GM19438 (cell line): ENCODE measurements around the gene NR1I2.

Source experiments
- ATAC-seq: cut with Tn5 transposase; IDR thresholded peaks from one replicate; pipeline ENCODE4 v1.9.1; 2021; ENCODE audit warnings: low read depth; ENCODE audit not compliant: unreplicated experiment

Gene NR1I2

DNA sequence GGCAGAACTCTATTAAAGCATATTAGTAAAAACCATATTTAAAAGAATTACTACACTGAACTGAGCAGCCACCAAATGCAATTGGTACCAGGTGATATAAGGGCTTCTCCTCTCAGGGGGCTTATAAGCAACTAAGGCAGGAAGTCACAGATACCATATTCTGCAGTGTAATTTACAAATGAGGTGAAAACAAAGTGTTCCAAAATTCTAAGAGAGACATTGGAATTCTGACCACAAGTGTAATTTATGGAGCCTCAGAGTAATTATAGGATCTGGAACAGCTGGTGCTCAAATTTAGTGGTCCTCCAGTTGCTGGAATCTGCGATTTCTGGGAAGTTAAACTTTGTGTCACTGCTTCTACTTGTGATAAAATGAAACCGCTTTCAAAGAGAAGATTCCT, 3.1 kb upstream of the NR1I2 start:
- no peak for ATAC-seq

DNA sequence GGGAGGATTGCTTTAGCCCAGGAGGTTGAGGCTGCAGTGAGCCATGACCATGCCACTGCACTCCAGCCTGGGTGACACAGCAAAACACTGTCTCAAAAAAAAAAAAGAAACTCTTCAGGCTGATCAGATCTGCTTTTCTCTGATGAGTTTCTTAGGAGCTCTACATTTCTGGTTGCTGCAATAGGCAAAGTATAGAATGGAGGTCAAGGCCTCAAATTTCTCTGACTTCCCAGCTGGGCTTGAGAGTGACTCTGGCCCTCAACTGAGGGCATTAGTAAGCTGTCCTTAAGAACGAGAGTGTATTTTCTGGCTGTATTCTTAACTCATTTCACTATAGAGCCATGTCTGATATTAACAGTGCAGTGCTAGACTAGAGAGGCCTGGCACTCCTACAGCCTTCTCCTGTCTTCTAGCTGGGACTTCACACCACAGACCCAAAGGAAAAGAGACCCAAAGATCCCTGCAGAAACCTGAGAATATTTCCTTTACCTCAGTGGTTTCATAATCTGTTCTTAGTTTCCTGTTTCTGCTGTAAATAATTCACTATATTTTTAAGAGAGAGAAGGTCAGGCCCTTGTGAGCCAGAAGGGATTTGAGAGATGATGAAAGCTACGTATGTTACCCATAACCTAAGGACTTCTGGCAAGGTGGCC, 2.0 kb upstream of the NR1I2 start:
- peak; percentile 86 for ATAC-seq

DNA sequence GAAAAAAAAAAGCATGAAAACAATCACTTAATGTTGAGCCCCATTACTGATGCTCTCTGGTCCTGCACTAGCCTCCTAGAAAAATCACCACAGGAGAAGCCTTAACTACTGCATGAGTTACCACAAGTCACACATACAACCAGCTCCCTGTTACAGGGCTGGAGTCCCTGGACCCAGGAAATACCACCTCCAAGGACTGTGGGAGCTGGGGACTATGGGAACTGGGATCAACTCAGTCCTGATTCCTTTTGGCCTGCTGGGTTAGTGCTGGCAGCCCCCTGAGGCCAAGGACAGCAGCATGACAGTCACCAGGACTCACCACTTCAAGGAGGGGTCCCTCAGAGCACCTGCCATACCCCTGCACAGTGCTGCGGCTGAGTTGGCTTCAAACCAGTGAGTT, 559 bp downstream of the NR1I2 start:
- ATAC-seq = no peak

DNA sequence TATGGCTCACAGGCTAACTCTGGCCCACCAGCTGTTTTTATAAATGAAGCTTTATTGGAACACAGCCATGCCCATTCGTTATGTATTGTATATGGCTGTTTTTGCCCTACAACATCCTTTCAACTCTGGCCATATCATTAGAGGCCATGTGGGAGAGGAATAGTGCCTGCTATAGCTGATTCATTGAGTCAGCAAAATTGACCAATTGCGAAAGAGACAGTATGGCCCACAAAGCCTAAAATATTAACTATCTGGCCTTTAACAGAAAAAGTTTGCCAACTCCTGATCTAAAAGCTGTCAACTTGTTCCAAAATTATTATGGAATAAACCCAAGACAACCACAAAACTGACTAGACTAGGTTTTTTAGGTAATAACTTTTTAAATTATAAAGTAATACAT, 1.4 kb downstream of the NR1I2 start:
- no peak for ATAC-seq

DNA sequence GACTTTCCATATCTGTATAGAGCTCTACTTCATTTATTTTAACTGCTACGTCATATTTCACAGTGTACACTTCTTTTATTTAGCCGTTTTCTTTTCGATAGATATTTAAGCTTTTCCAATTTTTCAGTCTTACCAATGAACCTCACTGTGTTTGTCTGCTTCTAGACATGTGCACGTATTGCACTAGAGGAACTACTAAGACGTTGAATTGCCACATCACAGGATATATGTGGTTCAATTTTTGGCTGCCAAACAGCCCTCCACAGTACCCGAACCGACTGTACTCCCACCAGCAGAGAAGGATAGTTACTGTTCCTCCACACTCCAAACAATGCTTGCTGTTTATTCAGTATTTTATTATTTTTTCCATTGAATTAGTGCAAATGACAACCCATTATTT, 2.0 kb downstream of the NR1I2 start:
- ATAC-seq = no peak

DNA sequence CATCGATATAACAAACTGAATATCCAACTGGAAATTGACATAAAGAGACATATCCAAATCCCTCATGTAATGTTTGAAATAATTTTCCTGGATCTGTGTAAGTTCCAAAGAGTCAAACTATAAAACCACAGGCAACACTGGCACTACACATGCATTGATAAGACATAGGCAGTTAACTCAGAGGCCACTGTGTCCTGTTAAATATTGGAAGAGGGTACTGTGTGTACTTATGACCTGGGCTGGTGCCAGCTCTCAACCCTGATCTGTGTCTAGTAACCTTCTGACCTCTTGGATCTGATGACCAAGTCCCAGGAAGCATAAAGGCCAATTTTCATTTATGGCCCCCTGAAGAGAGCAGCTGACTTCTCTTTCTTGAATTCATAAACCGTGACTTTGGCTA, 4.5 kb downstream of the NR1I2 start:
- no peak for ATAC-seq

DNA sequence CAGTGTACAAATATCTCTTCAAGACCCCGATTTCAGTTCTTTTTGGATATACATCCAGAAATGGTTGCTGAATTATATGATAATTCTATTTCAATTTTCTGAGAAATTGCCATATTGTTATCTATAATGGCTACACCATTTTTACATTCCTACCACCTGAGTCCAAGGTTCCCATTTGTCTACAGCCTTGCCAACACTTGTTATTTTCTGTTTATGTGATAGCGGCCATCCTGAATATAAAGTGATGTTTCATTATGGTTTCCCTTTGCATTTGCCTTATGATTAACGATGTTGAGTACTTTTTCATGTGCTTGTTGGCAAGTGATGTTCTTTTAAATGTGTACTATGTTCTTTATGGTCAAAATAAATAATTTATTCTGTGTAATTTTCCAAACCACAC, 8.5 kb downstream of the NR1I2 start:
- ATAC-seq = no peak

DNA sequence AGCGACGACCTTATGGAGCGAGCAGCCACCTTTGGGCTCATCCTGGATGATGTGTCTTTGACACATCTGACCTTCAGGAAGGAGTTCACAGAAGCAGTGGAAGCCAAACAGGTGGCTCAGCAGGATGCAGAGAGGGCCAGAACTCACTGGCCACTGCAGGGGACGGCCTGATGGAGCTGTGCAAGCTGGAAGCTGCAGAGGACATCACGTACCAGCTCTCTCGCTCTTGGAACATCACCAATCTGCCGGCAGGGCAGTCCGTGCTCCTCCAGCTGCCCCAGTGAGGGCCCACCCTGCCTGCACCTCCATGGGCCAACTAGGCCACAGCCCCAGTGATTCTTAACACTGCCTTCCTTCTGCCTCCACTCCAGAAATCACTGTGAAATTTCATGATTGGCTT, 10.4 kb downstream of the NR1I2 start:
- no peak for ATAC-seq

DNA sequence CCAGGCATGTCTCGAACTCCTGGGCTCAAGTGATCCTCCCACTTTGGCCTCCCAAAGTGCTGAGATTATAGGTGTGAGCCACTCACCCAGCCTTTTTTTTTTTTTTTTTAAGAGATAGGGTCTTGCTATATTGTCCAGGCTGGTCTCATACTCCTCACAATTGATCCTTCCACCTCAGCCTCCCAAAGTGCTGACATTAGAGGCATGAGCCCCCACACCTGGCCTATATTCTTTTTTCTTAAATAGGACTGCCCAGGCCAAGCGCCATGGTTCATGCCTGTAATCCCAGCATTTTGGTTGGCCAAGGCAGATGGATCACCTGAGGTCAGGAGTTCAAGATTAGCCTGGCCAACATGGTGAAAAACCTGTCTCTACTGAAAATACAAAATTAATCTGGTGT, 12.5 kb downstream of the NR1I2 start:
- no peak for ATAC-seq

DNA sequence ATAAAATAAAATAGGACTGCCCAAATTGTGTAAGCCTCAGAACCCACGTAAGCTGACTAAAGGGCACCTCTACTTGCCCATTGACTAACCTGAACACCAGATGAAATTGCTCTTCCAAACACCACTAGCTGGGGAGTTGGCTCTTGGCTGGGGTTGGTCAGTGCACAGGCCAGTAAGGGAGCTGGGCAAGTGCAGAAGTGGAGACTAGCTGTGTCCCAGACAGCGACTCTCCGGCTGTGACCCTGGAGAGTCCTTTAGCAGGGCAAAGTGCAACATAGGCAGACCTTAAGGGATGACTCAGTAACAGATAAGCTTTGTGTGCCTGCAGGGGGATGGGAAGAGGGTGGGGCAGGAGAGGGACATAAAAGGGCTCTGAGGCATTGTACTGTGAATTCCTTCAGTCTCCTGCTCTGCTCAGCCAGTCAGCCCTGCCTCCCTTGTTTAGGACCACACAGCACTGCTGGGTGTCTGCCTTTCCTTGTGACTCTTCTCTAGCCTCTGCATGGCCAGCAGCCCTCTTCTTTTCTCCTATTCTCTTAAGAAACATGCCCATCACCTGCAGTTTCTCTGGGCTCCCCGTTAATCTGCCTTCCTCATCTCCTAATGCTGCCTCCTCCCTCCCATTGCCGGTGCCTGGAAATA, 13.2 kb downstream of the NR1I2 start:
- no peak for ATAC-seq

DNA sequence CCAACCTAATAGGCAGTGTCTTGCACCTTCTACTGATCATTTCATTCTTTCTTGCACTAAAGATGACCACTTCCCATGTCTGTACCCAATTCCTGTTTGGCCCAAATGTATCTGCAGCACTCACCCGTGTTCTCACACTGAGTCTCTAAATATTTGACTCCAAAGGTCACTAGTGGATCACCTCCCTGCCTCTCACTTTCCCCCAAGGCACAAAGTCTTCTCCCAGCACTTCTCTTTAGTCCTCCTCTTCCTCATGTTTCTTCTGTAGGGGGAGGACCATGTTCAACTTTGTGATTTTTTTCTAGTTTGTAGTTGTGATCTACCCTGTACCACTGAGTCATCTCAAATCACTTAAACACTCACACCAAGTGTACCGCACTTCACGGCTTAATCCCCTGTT, 13.9 kb downstream of the NR1I2 start:
- ATAC-seq = no peak

DNA sequence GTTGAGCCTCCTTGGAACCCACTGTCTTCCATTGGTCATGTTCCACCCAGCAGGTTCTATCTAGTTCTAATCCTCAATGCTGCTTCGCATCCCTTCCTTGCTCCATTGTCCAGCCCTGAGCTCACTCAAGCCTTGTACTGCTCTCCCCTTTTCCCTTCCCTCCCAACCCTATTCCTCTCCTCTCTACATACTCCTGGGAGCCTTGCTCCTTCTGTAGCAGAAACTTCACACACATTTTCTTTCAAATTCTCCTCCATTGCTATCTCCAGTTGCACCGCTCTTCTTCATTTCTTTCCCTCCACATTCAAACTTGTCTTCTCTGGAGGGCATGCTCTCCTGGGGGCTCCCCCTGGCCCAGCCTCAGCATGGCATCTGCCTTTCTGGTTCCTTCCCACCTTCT, 14.5 kb downstream of the NR1I2 start:
- no peak for ATAC-seq

DNA sequence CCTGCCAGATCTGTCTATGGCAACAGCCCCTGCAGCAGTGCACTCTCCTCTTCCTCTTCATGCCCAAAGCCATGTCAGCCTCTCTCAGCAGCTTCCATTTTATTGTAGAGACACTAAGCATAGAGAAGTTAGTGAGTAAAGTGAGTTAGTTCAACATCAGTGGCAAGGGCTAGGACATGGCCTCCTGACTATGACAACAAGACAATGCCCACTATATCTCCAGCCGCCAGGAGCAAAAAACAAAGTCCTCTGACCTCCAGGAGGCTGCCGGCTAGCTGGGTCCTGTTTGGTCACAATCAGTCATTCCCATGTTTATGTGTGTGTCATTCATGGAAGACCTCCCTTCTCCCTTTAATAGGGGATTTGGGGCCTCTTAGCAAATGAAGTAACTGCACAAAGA, 14.9 kb downstream of the NR1I2 start:
- no peak for ATAC-seq

DNA sequence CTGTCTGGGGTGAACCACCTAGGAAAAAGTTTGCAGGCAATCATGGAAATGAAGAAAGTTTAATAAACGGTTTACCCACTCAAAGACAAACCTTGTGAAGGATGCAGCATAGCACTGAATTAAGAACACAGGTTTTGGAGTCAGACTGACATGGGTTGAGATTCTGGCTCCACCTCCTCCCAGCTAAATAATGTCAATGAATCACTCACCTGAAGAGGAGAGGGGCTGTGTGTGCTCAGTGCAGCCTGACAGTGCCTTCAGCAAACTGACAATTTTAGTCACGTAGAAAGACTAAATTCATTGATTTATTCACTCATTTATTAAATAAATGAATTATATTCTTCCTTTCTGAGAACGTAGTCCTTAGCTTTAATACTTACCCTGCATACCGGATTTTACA, 18.9 kb downstream of the NR1I2 start:
- no peak for ATAC-seq

DNA sequence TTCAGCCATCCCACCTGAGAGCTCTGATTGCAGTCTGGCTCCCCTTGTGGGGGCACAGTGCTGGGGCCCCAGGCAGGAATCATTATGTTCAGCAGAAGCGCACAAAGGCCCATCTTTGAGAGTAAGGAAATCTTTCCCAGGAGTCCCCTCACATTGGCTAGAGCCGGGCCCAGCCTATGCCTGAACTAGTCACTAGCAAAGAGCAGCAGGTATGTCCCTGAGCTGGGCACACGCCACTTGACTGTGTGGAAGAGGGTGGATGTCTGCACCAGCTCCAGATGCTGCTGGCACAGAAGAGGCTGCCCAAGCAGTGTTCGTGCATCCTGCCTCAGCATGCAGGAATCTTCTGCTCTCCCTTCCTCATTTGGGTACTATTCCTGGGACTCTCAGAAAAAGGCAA, 26.3 kb downstream of the NR1I2 start:
- ATAC-seq = no peak

DNA sequence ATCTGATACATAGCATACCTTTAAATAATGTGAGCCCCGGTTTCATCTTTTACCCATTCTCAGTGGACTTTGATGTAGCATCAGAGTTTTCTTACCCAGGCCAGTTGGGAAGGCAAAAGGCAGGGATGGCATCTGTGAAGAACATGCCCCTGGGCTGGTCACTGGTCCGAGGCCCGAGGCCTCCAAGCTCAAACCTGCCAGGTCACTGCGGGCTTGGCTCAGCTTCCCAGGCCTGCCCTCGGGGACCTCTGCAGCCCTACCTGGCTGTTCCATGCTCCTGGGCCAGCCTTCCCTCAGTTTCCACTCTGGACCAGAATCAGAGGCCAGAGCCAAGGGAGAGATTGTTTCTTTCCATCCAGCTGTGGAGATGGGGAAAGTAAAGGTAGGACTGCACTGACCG, 26.9 kb downstream of the NR1I2 start:
- no peak for ATAC-seq

DNA sequence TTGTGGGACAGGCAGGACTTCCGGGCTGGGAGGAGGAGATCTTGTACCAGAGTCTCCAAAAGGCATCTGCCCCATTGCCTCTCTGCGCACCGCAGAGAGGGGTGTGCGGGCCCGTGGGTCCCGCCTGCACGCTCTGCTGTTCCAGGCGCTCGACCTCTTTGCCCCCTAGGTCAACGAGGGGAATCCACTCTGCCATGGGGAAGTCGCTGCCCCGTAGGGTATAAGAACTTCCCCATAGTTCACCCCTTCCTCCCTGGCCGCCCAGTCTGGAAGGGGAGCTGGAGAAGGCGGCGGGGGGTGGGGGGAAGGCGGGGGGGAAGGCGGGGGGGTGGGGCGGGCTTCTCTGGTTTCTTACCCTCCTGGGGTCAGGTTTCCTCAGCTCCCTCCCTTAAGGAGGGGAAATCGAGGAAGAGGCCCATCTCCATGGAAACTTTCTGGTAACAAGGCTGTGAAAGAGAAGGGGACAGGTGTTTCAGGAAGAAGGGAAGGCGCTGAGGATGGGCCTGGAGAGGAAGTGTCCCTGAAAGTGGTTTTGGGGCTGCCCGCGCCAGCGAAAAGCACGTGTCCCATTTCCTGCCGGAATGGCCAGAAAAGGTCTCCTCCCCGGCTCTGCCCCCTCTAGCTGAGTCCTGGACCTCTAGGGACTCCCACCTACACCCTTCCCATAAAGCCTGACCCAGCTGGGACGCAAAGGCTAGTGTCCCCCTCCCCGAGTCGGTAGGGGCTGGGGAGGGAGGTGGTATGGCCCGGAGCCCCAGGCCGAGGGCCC, 27.5 kb downstream of the NR1I2 start:
- peak; percentile 56 for ATAC-seq

DNA sequence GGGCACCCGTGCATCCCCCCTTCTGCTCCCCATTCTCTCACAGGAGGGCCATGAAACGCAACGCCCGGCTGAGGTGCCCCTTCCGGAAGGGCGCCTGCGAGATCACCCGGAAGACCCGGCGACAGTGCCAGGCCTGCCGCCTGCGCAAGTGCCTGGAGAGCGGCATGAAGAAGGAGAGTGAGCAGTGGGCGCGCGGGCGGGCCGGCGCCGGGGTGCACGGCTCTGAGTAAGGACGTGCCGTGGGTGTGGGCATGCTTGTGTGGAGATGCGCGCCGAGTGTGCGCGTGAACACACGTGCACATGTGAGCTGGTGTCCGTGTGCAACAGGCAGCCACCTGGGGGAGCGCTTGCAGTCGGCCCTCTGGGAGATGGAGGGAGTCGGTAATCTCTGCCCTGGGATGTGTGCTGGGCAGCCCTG, 28.1 kb downstream of the NR1I2 start:
- ATAC-seq = peak; percentile 77

DNA sequence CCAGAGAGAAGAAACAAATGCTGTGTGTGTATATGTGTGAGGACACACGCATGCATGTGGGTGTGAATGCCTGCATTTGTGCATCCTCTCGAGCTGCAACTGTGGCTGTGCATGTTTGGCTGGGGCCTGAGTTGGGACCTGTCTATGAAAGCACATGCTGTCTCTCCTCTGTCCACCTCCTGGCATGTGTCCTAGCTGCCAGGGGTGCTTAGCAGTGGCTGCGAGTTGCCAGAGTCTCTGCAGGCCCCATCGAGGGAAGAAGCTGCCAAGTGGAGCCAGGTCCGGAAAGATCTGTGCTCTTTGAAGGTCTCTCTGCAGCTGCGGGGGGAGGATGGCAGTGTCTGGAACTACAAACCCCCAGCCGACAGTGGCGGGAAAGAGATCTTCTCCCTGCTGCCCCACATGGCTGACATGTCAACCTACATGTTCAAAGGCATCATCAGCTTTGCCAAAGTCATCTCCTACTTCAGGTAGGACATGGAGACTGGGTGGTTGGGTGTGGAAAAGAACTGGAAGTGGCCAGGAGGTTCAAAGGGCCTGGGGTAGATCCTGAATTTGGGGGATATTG, 30.7 kb downstream of the NR1I2 start:
- ATAC-seq = no peak

DNA sequence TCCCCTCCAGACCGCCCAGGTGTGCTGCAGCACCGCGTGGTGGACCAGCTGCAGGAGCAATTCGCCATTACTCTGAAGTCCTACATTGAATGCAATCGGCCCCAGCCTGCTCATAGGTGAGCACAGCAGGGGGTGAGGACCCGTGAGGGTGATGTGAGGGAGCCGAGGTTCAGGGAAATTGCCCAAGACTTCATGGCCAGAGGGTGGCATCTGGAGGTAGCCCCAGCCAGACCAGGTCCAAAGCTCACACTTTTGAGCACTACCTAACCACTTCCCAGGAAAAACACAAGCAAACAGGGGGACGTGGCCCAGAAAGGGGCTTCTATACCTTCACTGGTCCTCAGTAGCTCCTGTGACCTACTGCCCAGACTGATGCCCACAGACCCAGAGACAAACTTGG, 33.8 kb downstream of the NR1I2 start:
- no peak for ATAC-seq

DNA sequence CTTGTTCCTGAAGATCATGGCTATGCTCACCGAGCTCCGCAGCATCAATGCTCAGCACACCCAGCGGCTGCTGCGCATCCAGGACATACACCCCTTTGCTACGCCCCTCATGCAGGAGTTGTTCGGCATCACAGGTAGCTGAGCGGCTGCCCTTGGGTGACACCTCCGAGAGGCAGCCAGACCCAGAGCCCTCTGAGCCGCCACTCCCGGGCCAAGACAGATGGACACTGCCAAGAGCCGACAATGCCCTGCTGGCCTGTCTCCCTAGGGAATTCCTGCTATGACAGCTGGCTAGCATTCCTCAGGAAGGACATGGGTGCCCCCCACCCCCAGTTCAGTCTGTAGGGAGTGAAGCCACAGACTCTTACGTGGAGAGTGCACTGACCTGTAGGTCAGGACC, 35.2 kb downstream of the NR1I2 start:
- ATAC-seq = no peak
